Upper lobe of left lung (tissue), 4 donors: ENCODE data around the gene PIGU.

ENCODE experiments used
- POLR2A ChIP-seq, 4 donors: fragments of 450-650 bp; IDR thresholded peaks; one replicate each; pipeline ENCODE4 v1.5.1; 2016 to 2017; ENCODE audit warnings: antibody characterized with exemption in 4 of 4, mild to moderate bottlenecking in 2 of 4
- TF ChIP-seq, protein P1 (sequence below), 6 experiments: fragments of 450-650 bp in 4 of 6; fragments of 200-600 bp in 2 of 6; sonication (generic) in 2 of 6; IDR thresholded peaks; one replicate each; pipeline ENCODE4 v1.5.1; 2016 to 2019; ENCODE audit warnings: antibody characterized with exemption in 6 of 6

- TF ChIP-seq, protein P1, sequence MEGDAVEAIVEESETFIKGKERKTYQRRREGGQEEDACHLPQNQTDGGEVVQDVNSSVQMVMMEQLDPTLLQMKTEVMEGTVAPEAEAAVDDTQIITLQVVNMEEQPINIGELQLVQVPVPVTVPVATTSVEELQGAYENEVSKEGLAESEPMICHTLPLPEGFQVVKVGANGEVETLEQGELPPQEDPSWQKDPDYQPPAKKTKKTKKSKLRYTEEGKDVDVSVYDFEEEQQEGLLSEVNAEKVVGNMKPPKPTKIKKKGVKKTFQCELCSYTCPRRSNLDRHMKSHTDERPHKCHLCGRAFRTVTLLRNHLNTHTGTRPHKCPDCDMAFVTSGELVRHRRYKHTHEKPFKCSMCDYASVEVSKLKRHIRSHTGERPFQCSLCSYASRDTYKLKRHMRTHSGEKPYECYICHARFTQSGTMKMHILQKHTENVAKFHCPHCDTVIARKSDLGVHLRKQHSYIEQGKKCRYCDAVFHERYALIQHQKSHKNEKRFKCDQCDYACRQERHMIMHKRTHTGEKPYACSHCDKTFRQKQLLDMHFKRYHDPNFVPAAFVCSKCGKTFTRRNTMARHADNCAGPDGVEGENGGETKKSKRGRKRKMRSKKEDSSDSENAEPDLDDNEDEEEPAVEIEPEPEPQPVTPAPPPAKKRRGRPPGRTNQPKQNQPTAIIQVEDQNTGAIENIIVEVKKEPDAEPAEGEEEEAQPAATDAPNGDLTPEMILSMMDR (IDR thresholded peaks at IDR 0.05): no peak
- TF ChIP-seq POLR2A (IDR thresholded peaks at IDR 0.05): no peak
Observed at GRCh38 chr20:34663213-34663943, 13.5 kb downstream of the PIGU start.
